Adrenal gland (tissue), 5 donors: ENCODE results near the gene AKR1B1.

Experiments
- CTCF ChIP-seq, 6 experiments: fragments of 450-650 bp in 4 of 6; fragments of 200-600 bp in 2 of 6; sonication (generic) in 1 of 6; IDR thresholded peaks; 1 replicate in 5 of 6; 2 replicates in 1 of 6; pipeline versions ENCODE4 v1.5.1 to v1.8.0; 2016 to 2021; ENCODE audit warnings: antibody characterized with exemption in 6 of 6, mild to moderate bottlenecking in 2 of 6, moderate library complexity in 1 of 6
- POLR2A ChIP-seq, 2 donors: fragments of 450-650 bp; IDR thresholded peaks; one replicate each; pipeline ENCODE4 v1.6.1; 2017; ENCODE audit warnings: antibody characterized with exemption in 2 of 2, mild to moderate bottlenecking in 2 of 2, moderate library complexity in 1 of 2
- donor health status: DM: no; HTN: no; CAD: no.

- TF ChIP-seq CTCF (IDR thresholded peaks at IDR 0.05) (no peak), POLR2A (IDR thresholded peaks at IDR 0.05) (no peak)
Observed at GRCh38 chr7:134406431-134406830, 52.5 kb downstream of the AKR1B1 start.
